Thymus (tissue), 11 donors: Measurements from ENCODE around the gene KMT2B. TPM values are rescaled to one million over a fixed set of nuclear protein-coding genes. Genes with fewer than 3 reads are reported as not detected.

Experiments used
- DNase-seq, 9 donors: peaks; one replicate each; pipeline ENCODE4 v3.0.0-alpha.2; 2013; ENCODE audit warnings: low spot score in 9 of 9, low read depth in 6 of 9, missing footprints in 1 of 9
- H3K27ac ChIP-seq, 2 donors: one replicate each; pipeline ENCODE4 v1.5.1; 2013; ENCODE audit warnings: control low read depth in 1 of 2, low read depth in 1 of 2, low read length in 1 of 2, mild to moderate bottlenecking in 1 of 2, moderate library complexity in 1 of 2
- H3K27me3 ChIP-seq, 2 donors: one replicate each; pipeline ENCODE4 v1.5.1; 2013; ENCODE audit warnings: low read length in 1 of 2; ENCODE audit not compliant: control insufficient read depth in 2 of 2, insufficient read depth in 1 of 2
- H3K36me3 ChIP-seq, 2 donors: one replicate each; pipeline ENCODE4 v1.5.1; 2013; ENCODE audit warnings: low read length in 1 of 2, mild to moderate bottlenecking in 1 of 2, moderate library complexity in 1 of 2; ENCODE audit not compliant: control insufficient read depth in 2 of 2, insufficient read depth in 2 of 2
- H3K4me1 ChIP-seq, 2 donors: one replicate each; pipeline ENCODE4 v1.5.1; 2013; ENCODE audit warnings: low read length in 2 of 2; ENCODE audit not compliant: control insufficient read depth in 2 of 2, insufficient read depth in 2 of 2
- H3K4me3 ChIP-seq, 2 donors: one replicate each; pipeline ENCODE4 v1.5.1; 2013; ENCODE audit warnings: low read length in 2 of 2, control low read depth in 1 of 2, mild to moderate bottlenecking in 1 of 2
- H3K9me3 ChIP-seq, 2 donors: one replicate each; pipeline ENCODE4 v1.5.1; 2013; ENCODE audit warnings: low read length in 1 of 2, mild to moderate bottlenecking in 1 of 2; ENCODE audit not compliant: control insufficient read depth in 2 of 2, insufficient read depth in 1 of 2
- WGBS: extraction: QIAGEN DNeasy Blood & Tissue Kit; methylation state at CpG from one replicate; pipeline ENCODE4 v1.1.7; 2013; 5-methylcytosine and 5-hydroxymethylcytosine counted together
- polyA plus RNA-seq: library from polyadenylated mRNA; stranded (reverse); fragments of 200-250 nt; gene quantifications from one replicate; pipeline ENCODE4 v1.2.3, GENCODE V29; 2013
- total RNA-seq: library from RNA; stranded (reverse); fragments of 120-200 nt; gene quantifications from one replicate; pipeline ENCODE4 v1.2.4, GENCODE V29; 2013
- donor health status: healthy.

The KMT2B gene
- total and polyA plus RNA-seq, 2 donors: 5.2 to 39.0 TPM

DNA sequence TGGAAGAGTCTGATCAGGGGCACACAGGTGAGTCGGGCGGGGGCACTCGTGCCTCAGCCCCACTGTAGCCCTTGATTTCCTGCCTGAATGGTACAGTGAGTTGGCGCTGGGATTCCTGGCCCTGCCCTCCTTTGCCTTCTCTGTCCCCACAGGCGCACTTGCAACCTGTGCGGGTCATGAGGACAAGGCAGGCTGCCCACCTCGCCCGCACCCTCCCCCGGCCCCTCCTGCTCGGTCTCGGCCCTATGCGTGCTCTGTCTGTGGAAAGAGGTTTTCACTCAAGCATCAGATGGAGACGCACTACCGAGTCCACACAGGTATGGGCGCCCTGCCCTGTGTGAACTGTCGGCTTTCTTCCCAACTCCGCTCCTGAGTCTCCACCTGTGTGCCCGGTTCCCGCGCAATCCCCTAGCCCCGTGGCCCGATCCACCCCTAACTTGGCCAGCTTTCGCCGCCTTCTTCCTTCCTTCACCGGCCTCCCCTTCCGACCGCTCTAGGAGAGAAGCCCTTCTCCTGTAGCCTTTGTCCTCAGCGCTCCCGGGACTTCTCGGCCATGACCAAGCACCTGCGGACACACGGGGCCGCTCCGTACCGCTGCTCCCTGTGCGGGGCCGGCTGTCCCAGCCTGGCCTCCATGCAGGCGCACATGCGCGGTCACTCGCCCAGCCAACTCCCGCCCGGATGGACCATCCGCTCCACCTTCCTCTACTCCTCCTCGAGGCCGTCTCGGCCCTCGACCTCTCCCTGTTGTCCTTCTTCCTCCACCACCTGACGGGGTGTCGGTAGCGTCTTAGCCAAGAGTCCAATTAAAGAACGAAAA lies 1.6 kb upstream of the KMT2B start:
- Histone ChIP-seq H3K9me3 (peaks cover 0 to 1% of the 10 kb centered on the region in 2 donors), H3K27me3 (peaks cover 9 to 39% of the 10 kb centered on the region in 2 donors), H3K27ac (peak overlapping the region in 1 of 2 donors; percentile 19), H3K4me1 (peaks cover 21 to 35% of the 10 kb centered on the region in 2 donors), H3K36me3 (peaks cover 10 to 19% of the 10 kb centered on the region in 2 donors), H3K4me3 (peak overlapping the region; percentile 65 to 77)
- no peak for DNase-seq
- 3% methylated on average over 52 of the region's 52 CpGs for WGBS

DNA sequence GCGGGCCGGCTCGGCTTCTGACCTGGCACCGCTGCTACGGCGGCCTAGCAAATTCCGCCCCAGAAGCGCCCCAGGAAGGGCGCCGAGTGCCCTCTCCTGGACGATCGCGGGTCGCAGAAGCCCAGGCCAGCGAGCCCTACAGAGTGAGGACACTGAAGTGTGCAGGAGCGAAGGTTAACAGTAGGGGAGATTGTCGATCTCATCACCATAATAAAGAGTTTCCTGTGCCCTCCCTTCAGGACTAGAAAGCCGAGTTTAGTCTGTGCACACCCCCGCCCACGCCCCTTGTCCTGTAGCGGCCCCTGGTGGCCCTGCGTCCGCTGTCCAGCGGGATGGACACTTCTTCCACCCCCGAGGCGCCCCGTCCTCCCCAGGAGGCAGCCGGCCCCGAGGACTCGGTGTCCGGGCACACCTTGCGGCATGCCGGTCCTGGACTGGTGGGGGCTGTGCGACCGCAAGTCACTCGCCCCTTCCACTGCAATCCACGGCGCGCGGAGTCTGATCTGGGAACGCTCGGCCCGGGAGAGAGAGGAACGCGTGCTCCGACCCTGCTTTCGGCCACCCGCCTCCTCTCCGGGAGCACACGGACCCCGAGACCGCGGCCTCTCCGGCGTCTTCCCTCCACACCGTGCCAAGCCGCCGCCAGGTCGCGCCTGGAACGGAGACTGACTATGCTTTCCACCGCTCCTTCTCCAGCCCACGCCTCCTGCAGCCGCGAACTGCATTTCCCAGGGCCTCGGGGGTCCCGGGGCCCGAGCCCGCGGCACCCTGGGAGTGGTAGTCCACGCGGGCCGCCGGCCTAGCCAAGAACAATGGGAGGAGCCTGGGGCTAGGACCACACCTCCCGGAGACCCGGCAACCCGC lies 770 bp upstream of the KMT2B start:
- peak overlapping the region; percentile 75 to 87 for H3K27ac ChIP-seq

DNA sequence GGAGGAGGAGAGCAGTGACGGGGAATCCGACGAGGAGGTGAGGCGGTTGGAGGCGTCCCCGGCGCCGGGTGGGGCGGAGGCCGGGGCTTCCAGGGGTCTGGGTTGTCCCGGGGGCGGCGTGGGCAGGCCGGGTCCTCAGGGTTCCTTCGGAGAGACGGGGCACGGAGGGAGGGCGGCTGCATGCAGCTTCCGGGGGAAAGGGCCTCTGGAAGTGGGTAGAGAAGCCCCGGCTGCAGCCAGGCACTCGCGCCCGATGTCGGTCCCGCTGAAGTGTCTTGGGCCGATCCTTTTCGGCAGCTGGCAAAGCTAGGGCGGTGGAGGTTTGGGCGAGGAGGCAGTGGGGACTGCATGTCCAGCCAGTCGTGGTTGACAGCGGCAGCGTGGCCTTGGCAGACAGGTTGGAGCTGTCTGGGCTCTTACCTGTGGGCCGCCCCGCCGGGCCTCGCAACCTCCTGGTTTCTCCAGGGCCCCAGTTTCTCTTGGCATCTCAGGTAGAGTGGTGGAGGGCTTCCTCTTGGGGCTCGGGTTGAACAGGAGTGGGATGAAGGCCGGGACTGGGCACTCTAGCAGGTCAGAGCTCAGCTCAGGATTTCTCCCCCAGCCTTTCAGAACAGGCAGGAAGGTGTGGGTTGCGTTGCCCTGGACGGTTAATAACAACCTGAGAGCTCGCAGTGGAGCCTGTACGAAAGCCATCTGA lies 690 bp downstream of the KMT2B start:
- Histone ChIP-seq H3K9me3 (peaks cover 0 to 1% of the 10 kb centered on the region in 2 donors), H3K27me3 (peaks cover 9 to 33% of the 10 kb centered on the region in 2 donors), H3K4me3 (peak overlapping the region; percentile 75 to 77), H3K27ac (peak overlapping the region; percentile 47 to 61), H3K36me3 (peaks cover 32 to 42% of the 10 kb centered on the region in 2 donors), H3K4me1 (peaks cover 21 to 29% of the 10 kb centered on the region in 2 donors)
- DNase-seq: peak in 3 of 9 donors; percentile 32 to 56 (median 39)
- WGBS: 3% methylated on average over 42 of the region's 42 CpGs

More for the DNA sequence above, 770 bp upstream of the KMT2B start:
- Histone ChIP-seq H3K36me3 (peaks cover 18 to 27% of the 10 kb centered on the region in 2 donors), H3K4me3 (peak overlapping the region; percentile 65 to 77), H3K4me1 (peaks cover 21 to 35% of the 10 kb centered on the region in 2 donors), H3K27me3 (peaks cover 9 to 38% of the 10 kb centered on the region in 2 donors), H3K9me3 (peaks cover 0 to 1% of the 10 kb centered on the region in 2 donors)
- under 1% methylated on average over 77 of the region's 77 CpGs for WGBS
- peak; percentile 82 to 98 (median 93) for DNase-seq

DNA sequence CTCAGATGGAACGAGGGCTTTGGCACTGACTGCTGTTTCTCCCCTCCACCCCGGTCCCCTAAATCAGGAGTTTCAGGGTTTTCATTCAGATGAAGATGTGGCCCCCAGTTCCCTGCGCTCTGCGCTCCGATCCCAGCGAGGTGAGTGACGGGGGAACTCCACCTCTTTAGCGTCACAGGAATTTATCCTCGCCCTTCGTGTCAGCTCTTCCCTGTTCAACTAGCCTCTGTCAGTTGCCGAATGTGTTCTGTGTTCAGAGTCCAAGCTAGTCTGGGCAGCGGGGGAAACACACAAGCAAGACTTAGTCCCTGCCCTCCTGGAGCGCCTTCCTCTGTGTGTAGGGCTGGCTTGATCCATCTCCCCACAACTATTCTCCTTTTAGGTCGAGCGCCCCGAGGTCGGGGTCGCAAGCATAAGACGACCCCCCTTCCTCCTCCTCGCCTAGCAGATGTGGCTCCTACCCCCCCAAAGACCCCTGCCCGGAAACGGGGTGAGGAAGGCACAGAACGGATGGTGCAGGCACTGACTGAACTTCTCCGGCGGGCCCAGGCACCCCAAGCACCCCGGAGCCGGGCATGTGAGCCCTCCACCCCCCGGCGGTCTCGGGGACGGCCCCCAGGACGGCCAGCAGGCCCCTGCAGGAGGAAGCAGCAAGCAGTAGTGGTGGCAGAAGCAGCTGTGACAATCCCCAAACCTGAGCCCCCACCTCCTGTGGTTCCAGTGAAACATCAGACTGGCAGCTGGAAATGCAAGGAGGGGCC lies 1.8 kb downstream of the KMT2B start:
- 96% methylated on average over 32 of the region's 32 CpGs for WGBS
- H3K27ac ChIP-seq: no peak overlapping the region
- H3K27me3 ChIP-seq: peaks cover 9 to 26% of the 10 kb centered on the region in 2 donors
- peaks cover 21 to 29% of the 10 kb centered on the region in 2 donors for H3K4me1 ChIP-seq
- H3K36me3 ChIP-seq: peaks cover 43 to 53% of the 10 kb centered on the region in 2 donors
- DNase-seq: no peak
- H3K9me3 ChIP-seq: peaks cover 0 to 1% of the 10 kb centered on the region in 2 donors
- H3K4me3 ChIP-seq: peak overlapping the region; percentile 75 to 77

DNA sequence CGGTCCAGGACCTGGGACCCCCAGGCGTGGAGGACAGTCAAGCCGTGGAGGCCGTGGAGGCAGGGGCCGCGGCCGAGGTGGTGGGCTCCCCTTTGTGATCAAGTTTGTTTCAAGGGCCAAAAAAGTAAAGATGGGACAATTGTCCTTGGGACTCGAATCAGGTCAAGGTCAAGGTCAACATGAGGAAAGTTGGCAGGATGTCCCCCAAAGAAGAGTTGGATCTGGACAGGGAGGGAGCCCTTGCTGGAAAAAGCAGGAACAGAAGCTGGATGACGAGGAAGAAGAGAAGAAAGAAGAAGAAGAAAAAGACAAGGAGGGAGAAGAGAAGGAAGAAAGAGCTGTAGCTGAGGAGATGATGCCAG lies 2.3 kb downstream of the KMT2B start:
- Histone ChIP-seq H3K27me3 (peaks cover 9 to 21% of the 10 kb centered on the region in 2 donors), H3K27ac (no peak overlapping the region), H3K36me3 (peaks cover 49 to 58% of the 10 kb centered on the region in 2 donors), H3K4me3 (no peak overlapping the region), H3K9me3 (peaks cover 0 to 1% of the 10 kb centered on the region in 2 donors), H3K4me1 (peaks cover 21 to 29% of the 10 kb centered on the region in 2 donors)
- over 99% methylated on average over 9 of the region's 9 CpGs for WGBS
- DNase-seq: no peak

DNA sequence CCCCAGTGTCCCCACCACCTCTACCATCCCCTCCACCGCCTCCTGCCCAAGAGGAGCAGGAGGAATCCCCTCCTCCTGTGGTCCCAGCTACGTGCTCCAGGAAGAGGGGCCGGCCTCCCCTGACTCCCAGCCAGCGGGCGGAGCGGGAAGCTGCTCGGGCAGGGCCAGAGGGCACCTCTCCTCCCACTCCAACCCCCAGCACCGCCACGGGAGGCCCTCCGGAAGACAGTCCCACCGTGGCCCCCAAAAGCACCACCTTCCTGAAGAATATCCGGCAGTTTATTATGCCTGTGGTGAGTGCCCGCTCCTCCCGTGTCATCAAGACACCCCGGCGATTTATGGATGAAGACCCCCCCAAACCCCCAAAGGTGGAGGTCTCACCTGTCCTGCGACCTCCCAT lies 2.8 kb downstream of the KMT2B start:
- Histone ChIP-seq H3K36me3 (peaks cover 54 to 63% of the 10 kb centered on the region in 2 donors), H3K27ac (no peak overlapping the region), H3K4me3 (no peak overlapping the region), H3K9me3 (peaks cover 0 to 1% of the 10 kb centered on the region in 2 donors), H3K27me3 (peaks cover 6 to 16% of the 10 kb centered on the region in 2 donors), H3K4me1 (peaks cover 19 to 27% of the 10 kb centered on the region in 2 donors)
- WGBS: 96% methylated on average over 17 of the region's 17 CpGs
- no peak for DNase-seq

DNA sequence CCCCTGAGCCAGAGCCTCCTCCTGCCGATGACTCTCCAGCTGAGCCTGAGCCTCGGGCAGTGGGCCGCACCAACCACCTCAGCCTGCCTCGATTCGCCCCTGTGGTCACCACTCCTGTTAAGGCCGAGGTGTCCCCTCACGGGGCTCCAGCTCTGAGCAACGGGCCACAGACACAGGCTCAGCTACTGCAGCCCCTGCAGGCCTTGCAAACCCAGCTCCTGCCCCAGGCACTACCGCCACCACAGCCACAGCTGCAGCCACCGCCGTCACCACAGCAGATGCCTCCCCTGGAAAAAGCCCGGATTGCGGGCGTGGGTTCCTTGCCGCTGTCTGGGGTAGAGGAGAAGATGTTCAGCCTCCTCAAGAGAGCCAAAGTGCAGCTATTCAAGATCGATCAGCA lies 3.6 kb downstream of the KMT2B start:
- no peak overlapping the region for H3K4me3 ChIP-seq
- H3K4me1 ChIP-seq: peaks cover 12 to 20% of the 10 kb centered on the region in 2 donors
- H3K27ac ChIP-seq: no peak overlapping the region
- peaks cover under 1 to 8% of the 10 kb centered on the region in 2 donors for H3K27me3 ChIP-seq
- H3K9me3 ChIP-seq: peaks cover 0 to 1% of the 10 kb centered on the region in 2 donors
- 99% methylated on average over 16 of the region's 16 CpGs for WGBS
- no peak for DNase-seq
- H3K36me3 ChIP-seq: peaks cover 61 to 71% of the 10 kb centered on the region in 2 donors

DNA sequence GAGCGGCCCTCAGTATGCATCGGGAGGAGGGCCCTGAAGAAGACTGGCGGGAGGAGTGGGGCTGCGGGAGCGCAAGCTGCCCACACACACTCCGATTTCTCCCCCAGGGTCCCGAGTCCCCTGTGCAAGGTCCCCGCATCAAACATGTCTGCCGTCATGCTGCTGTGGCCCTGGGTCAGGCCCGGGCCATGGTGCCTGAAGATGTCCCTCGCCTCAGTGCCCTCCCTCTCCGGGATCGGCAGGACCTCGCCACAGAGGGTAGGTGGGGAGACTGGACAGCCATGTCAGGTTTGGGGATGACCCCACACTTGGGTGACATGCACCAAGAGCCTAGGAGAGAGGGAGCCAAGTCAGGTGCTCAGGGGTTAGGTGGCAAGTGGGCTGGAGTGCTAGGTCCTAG lies 4.7 kb downstream of the KMT2B start:
- H3K4me3 ChIP-seq: no peak overlapping the region
- H3K36me3 ChIP-seq: peaks cover 71 to 82% of the 10 kb centered on the region in 2 donors
- H3K27me3 ChIP-seq: no peaks in the 10 kb centered on the region
- 98% methylated on average over 14 of the region's 14 CpGs for WGBS
- H3K4me1 ChIP-seq: peaks cover 10 to 12% of the 10 kb centered on the region in 2 donors
- H3K9me3 ChIP-seq: peaks cover 0 to 1% of the 10 kb centered on the region in 2 donors
- no peak for DNase-seq
- no peak overlapping the region for H3K27ac ChIP-seq
